Caco-2 (cell line): ENCODE data around the gene MBOAT7. TPM values are rescaled to one million over a fixed set of nuclear protein-coding genes. Genes with fewer than 3 reads are reported as not detected.
A peak's percentile ranks its signal among the peaks of the same experiment; 100 is the strongest.

Experiments
- BruUV-seq: library from RNA; stranded (reverse); fragments of 400-500 nt; replicated peaks from 2 replicates; lab custom pipeline; 2021; lab: Mats Ljungman, UMichigan
- CTCF ChIA-PET: fragments of 300-600 bp; sonication (Branson Sonifier 250); formaldehyde crosslinking; loops from one replicate; lab custom pipeline; 2022; ENCODE audit warnings: antibody characterized with exemption; lab: Charles Lee
- POLR2A ChIA-PET: fragments of 300-600 bp; sonication (Branson Sonifier 250); formaldehyde crosslinking; loops from one replicate; lab custom pipeline; 2022; ENCODE audit warnings: antibody characterized with exemption; lab: Charles Lee
- DNase-seq, 2 experiments: peaks; one replicate each; pipeline versions ENCODE4 v3.0.0 to v3.0.0-alpha.2; 2020 to 2022
- H3K27me3 ChIP-seq: replicated peaks from 2 replicates; pipeline ENCODE4 v1.6.0; 2011; ENCODE audit warnings: low read length; ENCODE audit not compliant: control insufficient read depth, insufficient read depth
- H3K36me3 ChIP-seq: 2 replicates; pipeline ENCODE4 v1.5.1; 2011; ENCODE audit warnings: low read length; ENCODE audit not compliant: control insufficient read depth, insufficient read depth
- H3K4me1 ChIP-seq: fragments of 250-450 bp; sonication (Bioruptor Pico); 2 replicates; pipeline ENCODE4 v1.5.1; 2020; ENCODE audit warnings: mild to moderate bottlenecking
- H3K4me3 ChIP-seq: 2 replicates; pipeline ENCODE4 v1.5.1; 2011; ENCODE audit warnings: low read depth, mild to moderate bottlenecking, control low read depth, low read length
- H3K9me3 ChIP-seq: fragments of 250-450 bp; sonication (Bioruptor Pico); 2 replicates; pipeline ENCODE4 v1.5.1; 2020; ENCODE audit warnings: mild to moderate bottlenecking, moderate library complexity
- H3K27ac Mint-ChIP-seq: one replicate; pipeline ENCODE4 v1.8.0; 2022; ENCODE audit warnings: mixed read lengths; ENCODE audit not compliant: unreplicated experiment
- H3K27me3 Mint-ChIP-seq: one replicate; pipeline ENCODE4 v1.8.0; 2022; ENCODE audit warnings: mixed read lengths; ENCODE audit not compliant: insufficient read depth, unreplicated experiment
- H3K36me3 Mint-ChIP-seq: one replicate; pipeline ENCODE4 v1.8.0; 2022; ENCODE audit warnings: mild to moderate bottlenecking, mixed read lengths; ENCODE audit not compliant: insufficient read depth, unreplicated experiment
- H3K4me1 Mint-ChIP-seq: one replicate; pipeline ENCODE4 v1.8.0; 2022; ENCODE audit warnings: low read depth, mixed read lengths; ENCODE audit not compliant: unreplicated experiment
- H3K4me3 Mint-ChIP-seq: one replicate; pipeline ENCODE4 v1.8.0; 2022; ENCODE audit warnings: mild to moderate bottlenecking, moderate library complexity, mixed read lengths; ENCODE audit not compliant: unreplicated experiment
- H3K9me3 Mint-ChIP-seq: one replicate; pipeline ENCODE4 v1.8.0; 2022; ENCODE audit warnings: mixed read lengths; ENCODE audit not compliant: unreplicated experiment
- CTCF ChIP-seq, 2 experiments: fragments of 200-600 bp in 1 of 2; IDR thresholded peaks; 1 replicate in 1 of 2; 2 replicates in 1 of 2; pipeline versions ENCODE4 v1.5.1 to v1.8.0; 2011 to 2022; ENCODE audit warnings: antibody characterized with exemption in 1 of 2, control low read depth in 1 of 2, inconsistent platforms in 1 of 2, low read depth in 1 of 2, low read length in 1 of 2, mild to moderate bottlenecking in 1 of 2, moderate library complexity in 1 of 2; ENCODE audit not compliant: insufficient read depth in 1 of 2, severe bottlenecking in 1 of 2, unreplicated experiment in 1 of 2
- intact Hi-C: fragments of 100-400 bp; cut with micrococcal nuclease; formaldehyde crosslinking; loops from one replicate; pipeline ENCODE4 v1.10.0; 2022; ENCODE audit not compliant: unreplicated experiment
- total RNA-seq: library from RNA; stranded (reverse); gene quantifications from 2 replicates; pipeline ENCODE4 v1.2.3, GENCODE V29; 2022

Gene MBOAT7
- total RNA-seq, 1 experiment from 2014 or later, result 137 TPM

GRCh38 chr19:54149021-54149812 is 40.2 kb downstream of the MBOAT7 start:
- intact Hi-C loops, result no loop called here
- no peak for TF ChIP-seq CTCF (IDR thresholded peaks at IDR 0.05; ENCODE audit: insufficient read depth in 1 of 2, low read depth in 1 of 2, low read length in 1 of 2, severe bottlenecking in 1 of 2, unreplicated experiment in 1 of 2)
- no peak overlapping the region for H3K4me3 ChIP-seq
- DNase-seq, result no peak
- no peaks in the 10 kb centered on the region for H3K27me3 ChIP-seq
- H3K9me3 Mint-ChIP-seq, result no peaks in the 10 kb centered on the region
- peaks cover 90% of the 10 kb centered on the region for H3K36me3 Mint-ChIP-seq
- H3K27me3 Mint-ChIP-seq, result no peaks in the 10 kb centered on the region
- H3K4me1 Mint-ChIP-seq, result no peaks in the 10 kb centered on the region
- no peak overlapping the region for H3K27ac Mint-ChIP-seq
- CTCF ChIA-PET, result no interaction called here
- no peaks in the 10 kb centered on the region for H3K4me1 ChIP-seq
- no peak overlapping the region for H3K4me3 Mint-ChIP-seq
- no TSS peak for BruUV-seq
- no peaks in the 10 kb centered on the region for H3K9me3 ChIP-seq
- peaks cover 16% of the 10 kb centered on the region for H3K36me3 ChIP-seq
- POLR2A ChIA-PET, result interaction anchor here (0.6 kb wide), 1 partner anchor 19 kb away, joined by 4 read pairs; no protein-coding TSS in a partner anchor

- BruUV-seq, result no TSS peak
- POLR2A ChIA-PET, result interaction anchor here (1.1 kb wide), 1 partner anchor 11 kb away, joined by 7 read pairs; the partner anchor contains the start of gene CNOT3
- Histone ChIP-seq H3K4me1 (no peaks in the 10 kb centered on the region), H3K4me3 (no peak overlapping the region), H3K27me3 (no peaks in the 10 kb centered on the region), H3K9me3 (no peaks in the 10 kb centered on the region), H3K36me3 (peaks cover 17% of the 10 kb centered on the region)
- CTCF ChIA-PET, result no interaction called here
- no peaks in the 10 kb centered on the region for H3K9me3 Mint-ChIP-seq
- no peak for TF ChIP-seq CTCF (IDR thresholded peaks at IDR 0.05; ENCODE audit: insufficient read depth in 1 of 2, low read depth in 1 of 2, low read length in 1 of 2, severe bottlenecking in 1 of 2, unreplicated experiment in 1 of 2)
- H3K4me3 Mint-ChIP-seq, result no peak overlapping the region
- DNase-seq, result no peak
- H3K27ac Mint-ChIP-seq, result no peak overlapping the region
- H3K4me1 Mint-ChIP-seq, result no peaks in the 10 kb centered on the region
- peaks cover 90% of the 10 kb centered on the region for H3K36me3 Mint-ChIP-seq
- intact Hi-C loops, result no loop called here
- H3K27me3 Mint-ChIP-seq, result no peaks in the 10 kb centered on the region
Observed at GRCh38 chr19:54148158-54148557, 41.2 kb downstream of the MBOAT7 start.

- TF ChIP-seq CTCF (IDR thresholded peaks at IDR 0.05; ENCODE audit: insufficient read depth in 1 of 2, low read depth in 1 of 2, low read length in 1 of 2, severe bottlenecking in 1 of 2, unreplicated experiment in 1 of 2), result peak in 1 of 2 experiments; percentile 12
- ChIA-PET CTCF (no interaction called here), POLR2A (interaction anchor here (1.1 kb wide), 1 partner anchor 10 kb away, joined by 7 read pairs; the partner anchor contains the start of gene CNOT3)
- H3K27ac Mint-ChIP-seq, result no peak overlapping the region
- no peak for DNase-seq
- intact Hi-C loops, result no loop called here
- Histone ChIP-seq H3K4me3 (no peak overlapping the region), H3K27me3 (no peaks in the 10 kb centered on the region), H3K36me3 (peaks cover 17% of the 10 kb centered on the region), H3K9me3 (no peaks in the 10 kb centered on the region), H3K4me1 (no peaks in the 10 kb centered on the region)
- no peak overlapping the region for H3K4me3 Mint-ChIP-seq
- H3K27me3 Mint-ChIP-seq, result no peaks in the 10 kb centered on the region
- H3K4me1 Mint-ChIP-seq, result no peaks in the 10 kb centered on the region
- no TSS peak for BruUV-seq
- no peaks in the 10 kb centered on the region for H3K9me3 Mint-ChIP-seq
- H3K36me3 Mint-ChIP-seq, result peaks cover 90% of the 10 kb centered on the region
Observed at GRCh38 chr19:54147676-54148075, 41.7 kb downstream of the MBOAT7 start.
